RKO (cell line): ENCODE data around the gene CFLAR.
"Not testable (repeated sequence)": the region's sequence is repeated elsewhere in the genome, so short reads cannot be mapped to it uniquely, and the experiment has no call there.

Source experiments
- DNase-seq: peaks from one replicate; pipeline ENCODE4 v3.0.0-alpha.2; 2016; ENCODE audit warnings: low spot score

CFLAR gene

GRCh38 chr2:201149064-201149820 lies 33.3 kb downstream of the CFLAR start:
- DNase-seq = peak; percentile 61

- not testable (repeated sequence) for DNase-seq
Observed at GRCh38 chr2:201149821-201150165, 33.8 kb downstream of the CFLAR start.

GRCh38 chr2:201150454-201151020 lies 34.6 kb downstream of the CFLAR start:
- no peak for DNase-seq

DNA sequence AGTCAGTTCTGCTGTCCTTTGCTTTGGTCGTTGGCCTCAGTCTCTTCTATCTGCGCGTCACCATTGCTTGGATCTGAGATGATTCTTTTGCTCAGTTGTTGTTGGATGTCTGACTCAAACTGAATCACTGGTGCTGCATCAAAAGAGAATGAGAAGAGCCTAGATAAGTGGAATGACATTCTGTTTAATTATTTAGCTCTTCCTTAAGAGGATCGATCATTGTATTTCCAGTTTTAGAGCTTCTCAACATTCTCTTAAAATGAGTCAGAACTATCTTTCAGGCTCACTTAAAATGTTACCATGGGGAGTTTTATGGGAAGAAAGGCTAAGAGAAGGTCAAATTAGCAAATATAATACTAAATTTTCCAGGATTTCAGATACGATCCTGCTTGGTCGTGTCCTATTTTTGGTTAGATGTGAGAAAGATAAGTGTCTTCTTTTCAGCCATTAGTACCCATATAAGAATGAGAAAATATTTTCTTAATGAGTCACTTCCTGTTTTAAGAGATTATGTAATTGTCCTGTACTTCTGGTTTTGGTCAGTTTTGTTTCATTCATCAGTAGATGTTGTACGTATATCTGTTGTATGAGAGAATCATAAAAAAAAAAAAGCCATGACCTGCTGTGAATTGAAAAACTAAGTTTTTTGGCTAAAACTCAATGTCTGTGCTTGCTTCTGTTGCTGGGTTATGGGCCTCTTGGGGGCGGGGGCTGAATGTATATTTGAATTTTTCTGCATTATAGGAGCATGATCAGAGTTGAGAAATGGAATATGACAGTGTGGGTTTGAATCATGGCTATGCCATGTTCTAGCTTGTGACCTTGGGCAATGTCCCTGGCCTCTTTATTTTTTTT lies 35.4 kb downstream of the CFLAR start:
- peak; percentile 90 for DNase-seq

GRCh38 chr2:201152517-201152916 lies 36.6 kb downstream of the CFLAR start:
- DNase-seq = no peak

- DNase-seq = no peak
Observed at GRCh38 chr2:201152999-201153815, 37.2 kb downstream of the CFLAR start.

DNA sequence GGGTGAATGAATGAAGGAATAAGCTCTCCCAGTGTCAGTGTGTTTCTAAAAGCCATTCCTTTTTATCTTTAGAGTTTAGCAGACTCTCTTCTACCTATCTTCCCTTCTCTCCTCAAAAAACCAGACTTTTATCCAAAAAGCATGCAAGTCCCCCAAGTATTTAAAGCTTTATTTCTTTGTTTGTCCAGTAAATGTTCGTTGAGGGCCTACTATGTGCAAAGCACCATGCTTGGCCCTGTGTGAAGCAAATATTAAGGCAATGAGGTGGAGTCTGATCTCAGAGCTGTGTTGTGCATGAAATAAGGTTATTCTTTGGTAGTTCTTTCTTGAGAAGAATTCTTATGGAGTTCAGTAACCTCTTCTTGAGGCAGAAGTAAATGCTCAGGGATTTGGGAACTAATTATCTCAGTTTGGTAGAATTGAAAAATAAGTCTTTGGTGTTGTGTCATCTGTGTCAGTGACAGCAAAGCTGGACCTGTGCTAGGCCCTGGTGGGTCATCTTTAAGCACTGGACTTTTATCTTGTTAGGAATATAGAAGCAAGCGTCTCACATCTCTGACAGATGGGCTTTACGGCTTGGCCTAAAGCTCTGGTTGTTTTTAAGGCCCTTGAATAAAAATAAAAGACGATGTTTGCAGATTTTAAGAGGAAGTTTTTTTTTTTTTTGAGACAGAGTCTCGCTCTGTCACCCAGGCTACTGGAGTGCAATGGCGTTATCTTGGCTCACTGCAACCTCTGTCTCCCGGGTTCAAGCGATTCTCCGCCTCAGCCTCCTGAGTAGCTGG lies 38.8 kb downstream of the CFLAR start:
- DNase-seq = no peak

DNA sequence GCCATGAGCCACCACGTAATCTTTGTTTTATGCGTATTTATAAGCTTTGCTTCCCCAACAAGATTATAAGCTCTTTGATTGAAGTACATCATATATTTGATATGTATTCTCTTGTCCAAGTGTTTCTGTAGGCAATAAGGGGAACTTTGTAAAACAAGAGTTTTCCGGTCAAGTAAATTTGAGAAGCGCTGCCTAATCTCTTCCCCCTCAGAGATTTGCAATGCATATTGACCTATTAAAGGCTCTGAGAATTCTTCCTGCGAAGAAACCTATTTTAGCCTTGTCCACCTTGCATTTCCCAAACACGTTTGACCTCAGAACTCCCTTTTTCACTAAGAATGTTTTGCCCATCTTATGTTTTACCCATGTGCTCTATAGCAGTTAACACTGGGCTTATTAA lies 40.1 kb downstream of the CFLAR start:
- no peak for DNase-seq

- DNase-seq = no peak
Observed at GRCh38 chr2:201156640-201157039, 40.7 kb downstream of the CFLAR start.

DNA sequence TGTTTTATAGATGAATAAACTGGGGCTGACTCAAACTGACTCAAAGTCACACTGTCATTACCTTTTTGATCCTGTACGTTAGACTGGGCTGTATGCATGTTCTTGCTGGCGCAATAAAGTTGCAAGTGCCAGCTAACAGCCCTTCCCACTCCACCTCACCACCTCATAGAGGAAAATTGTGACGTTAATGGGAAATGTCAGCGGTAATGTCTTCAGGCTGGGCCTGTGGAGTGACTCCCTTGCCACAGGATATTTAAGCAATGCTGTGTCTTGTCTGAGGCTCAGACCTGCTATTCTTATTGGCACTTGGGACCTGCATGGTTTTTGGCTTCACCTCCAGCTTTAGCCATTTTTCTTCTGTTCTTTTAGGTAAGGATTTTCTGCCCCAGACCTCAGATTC lies 41.7 kb downstream of the CFLAR start:
- DNase-seq = no peak

DNA sequence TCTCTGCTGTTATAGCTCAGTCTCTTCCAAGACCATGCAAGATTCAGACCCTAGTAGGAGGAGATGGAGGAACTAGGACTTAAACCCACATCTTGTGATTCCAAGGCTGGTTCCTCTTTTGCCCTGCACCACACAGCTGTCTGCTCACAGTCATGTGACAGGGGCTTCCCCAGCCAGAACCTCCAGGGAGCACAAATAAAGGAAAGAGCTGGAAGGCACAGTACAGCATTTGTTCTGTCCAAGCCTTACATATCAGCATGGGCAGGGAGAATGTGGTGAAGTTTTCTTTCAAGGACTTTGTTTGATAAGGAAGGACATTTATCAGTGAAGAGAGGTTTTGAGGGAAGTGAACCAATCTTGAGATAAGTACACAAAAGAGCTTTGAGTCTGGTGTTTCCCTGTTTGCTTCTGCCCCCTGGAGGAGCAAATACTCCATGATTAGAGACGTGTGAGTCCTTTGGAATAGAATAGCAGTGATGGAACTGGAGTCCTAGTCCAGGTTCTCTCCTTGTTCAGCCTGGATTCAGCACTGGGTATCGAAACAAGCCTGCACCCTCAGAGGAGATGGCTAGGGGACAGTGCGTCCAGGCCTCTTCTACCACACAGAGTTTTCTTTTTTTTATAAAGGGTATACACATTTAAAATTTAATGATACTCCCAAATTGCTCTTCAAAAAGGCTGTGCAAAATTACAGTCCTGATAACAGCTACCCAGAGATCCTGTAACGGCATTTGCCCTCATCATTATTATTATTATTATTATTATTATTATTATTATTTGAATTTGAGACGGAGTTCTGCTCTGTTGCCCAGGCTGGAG lies 42.4 kb downstream of the CFLAR start:
- peak; percentile 77 for DNase-seq

GRCh38 chr2:201164166-201164565 lies 48.2 kb downstream of the CFLAR start:
- DNase-seq = peak; percentile 12

DNA sequence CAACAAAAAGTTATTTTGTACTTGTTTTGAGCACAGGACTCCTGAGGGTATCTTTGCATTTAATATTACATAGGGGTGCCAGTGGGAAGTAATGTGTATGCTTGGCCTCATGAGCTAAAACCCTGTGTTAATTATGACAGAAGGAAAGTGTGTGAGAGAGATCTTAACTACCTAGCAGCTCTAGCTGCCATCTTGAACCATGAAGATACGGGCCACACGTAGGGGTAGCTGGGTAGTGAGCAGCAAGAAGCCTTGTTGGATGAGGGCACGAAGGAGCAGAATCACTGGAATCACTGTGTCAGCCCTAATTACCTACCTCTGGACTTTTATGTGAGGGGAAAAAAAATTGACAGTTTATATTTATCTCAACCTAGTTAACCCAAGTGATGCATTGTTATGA lies 51.6 kb downstream of the CFLAR start:
- no peak for DNase-seq

GRCh38 chr2:201168496-201168895 lies 52.5 kb downstream of the CFLAR start:
- DNase-seq = not testable (repeated sequence)

DNA sequence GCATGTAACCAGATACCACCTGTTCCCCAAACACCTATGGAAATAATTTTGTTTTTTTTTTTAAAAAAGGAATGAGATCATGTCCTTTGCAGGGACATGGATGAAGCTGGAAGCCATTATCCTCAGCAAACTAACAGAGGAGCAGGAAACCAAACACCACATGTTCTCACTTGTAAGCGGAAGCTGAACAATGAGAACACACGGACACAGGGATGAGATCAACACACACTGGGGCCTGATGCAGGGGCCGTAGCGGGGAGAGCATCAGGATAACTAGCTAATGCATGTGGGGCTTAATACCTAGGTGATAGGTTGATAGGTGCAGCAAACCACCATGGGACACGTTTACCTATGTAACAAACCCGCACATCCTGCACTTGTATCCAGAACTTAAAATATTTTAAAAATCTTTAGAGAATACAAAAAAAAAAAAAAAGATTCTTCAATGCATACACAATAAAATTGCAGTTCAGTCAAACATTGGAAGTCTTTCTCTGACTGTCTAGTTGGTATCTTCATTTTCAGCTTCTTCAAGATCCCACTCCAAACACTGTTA lies 55.4 kb downstream of the CFLAR start:
- DNase-seq = no peak

DNA sequence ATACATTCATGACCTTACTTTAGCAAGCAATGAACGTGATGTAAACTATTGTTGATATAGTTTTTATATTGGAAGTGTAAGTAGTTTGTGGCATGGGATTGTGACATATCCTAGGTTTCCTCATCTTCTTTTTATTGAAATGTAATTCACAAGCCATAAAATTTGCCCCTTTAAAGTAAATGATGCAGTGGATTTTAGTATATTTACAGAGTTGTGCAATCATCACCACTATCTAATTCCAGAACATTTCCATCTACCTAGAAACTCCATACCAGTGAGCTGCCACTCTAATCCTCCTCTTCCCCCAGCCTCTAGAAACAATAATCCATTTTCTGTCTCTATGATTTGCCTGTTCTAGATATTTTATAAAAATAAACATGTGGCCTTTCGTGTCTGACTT lies 56.3 kb downstream of the CFLAR start:
- DNase-seq = no peak

GRCh38 chr2:201174687-201175086 lies 58.7 kb downstream of the CFLAR start:
- no peak for DNase-seq

DNA sequence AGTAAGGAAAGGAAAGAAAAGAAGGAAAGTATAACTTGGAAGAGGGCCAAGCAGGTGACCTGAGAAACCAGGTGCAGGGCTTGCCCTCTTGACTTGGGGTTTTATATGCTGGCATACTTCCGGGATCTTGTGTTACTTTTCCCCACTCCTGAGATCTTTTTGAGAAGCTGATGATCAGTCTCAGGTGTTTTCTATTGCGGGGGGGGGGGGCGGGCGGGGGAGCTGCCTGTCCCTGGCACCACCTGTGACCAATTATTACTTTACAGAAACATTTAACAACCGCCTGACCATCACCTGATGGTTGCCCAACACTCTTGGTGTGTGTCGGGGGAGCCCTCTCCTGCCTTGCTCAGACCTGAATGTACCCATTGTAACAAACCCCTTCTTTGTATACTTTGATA lies 60.1 kb downstream of the CFLAR start:
- no peak for DNase-seq

DNA sequence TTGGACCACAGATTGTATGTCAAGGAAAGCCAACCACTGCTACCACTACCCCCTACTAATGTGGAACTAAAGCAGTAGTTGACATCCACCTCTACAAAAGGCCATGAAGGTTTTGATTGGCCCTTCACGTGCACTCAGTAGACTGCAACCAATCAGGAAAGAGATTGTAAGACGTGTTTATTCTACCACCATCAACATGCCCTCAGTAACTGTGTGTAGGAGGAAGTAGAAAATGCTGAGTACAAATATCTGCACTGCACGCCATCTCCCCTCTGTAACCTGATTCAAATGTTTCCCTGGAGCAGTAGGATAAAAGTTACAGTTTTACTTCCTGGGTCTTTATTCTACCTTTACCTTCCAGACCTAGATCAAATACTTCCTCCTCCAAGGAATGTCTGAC lies 64.0 kb downstream of the CFLAR start:
- DNase-seq = no peak

DNA sequence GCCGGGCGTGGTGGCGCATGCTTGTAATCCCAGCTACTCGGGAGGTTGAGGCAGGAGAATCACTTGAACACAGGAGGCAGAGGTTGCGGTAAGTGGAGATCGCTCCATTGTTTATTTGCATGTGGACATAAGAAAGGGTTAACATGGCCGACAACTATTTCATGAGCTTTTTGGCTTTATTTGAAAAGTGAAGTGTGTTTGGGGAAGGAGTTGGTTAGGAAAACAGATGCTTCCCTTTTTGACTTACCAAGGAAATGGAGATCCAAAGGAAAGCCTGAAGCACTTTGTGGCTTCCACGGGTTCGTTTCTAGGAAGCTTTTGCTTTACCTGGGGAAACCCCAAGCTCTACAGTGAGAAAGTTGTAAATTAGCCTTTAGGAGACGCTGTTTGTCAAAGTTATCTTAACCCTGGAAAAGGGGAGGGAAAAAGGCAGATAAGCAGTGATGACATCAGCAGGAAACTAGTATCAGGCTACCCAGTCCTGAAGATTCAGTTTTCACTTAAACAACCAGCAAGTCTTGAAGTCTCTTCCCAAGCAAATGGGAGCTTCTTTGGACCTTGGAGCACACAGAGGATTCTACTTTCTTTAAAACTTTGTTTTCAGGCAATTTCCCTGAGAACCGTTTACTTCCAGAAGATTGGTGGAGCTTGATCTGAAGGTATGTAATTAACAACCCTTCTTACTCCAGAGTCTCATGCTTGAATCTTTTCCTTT lies 66.8 kb downstream of the CFLAR start, which contains the start of gene CASP10:
Gene CASP10, plus strand, starts transcription at position 492 of the 715 bp plus-strand sequence. CDS start 2,637 bp downstream, outside the sequence.
- DNase-seq = peak; percentile 86
